MM.1S (cell line): Measurements from ENCODE around the gene ITGB3BP.

Experiments
- EZH2phosphoT487 ChIP-seq: fragments of 300-600 bp; sonication (generic); IDR thresholded peaks from 2 replicates; pipeline ENCODE4 v1.6.1; 2018; ENCODE audit warnings: antibody characterized with exemption, low read length
- TF ChIP-seq, protein P1 (sequence below): fragments of 300-600 bp; sonication (generic); IDR thresholded peaks from 2 replicates; pipeline ENCODE4 v1.5.1; 2016; ENCODE audit warnings: antibody characterized with exemption, low read length, mixed read lengths

GRCh38 chr1:63512584-63512983 is 10.4 kb downstream of the ITGB3BP start:
- TF ChIP-seq, protein P1, sequence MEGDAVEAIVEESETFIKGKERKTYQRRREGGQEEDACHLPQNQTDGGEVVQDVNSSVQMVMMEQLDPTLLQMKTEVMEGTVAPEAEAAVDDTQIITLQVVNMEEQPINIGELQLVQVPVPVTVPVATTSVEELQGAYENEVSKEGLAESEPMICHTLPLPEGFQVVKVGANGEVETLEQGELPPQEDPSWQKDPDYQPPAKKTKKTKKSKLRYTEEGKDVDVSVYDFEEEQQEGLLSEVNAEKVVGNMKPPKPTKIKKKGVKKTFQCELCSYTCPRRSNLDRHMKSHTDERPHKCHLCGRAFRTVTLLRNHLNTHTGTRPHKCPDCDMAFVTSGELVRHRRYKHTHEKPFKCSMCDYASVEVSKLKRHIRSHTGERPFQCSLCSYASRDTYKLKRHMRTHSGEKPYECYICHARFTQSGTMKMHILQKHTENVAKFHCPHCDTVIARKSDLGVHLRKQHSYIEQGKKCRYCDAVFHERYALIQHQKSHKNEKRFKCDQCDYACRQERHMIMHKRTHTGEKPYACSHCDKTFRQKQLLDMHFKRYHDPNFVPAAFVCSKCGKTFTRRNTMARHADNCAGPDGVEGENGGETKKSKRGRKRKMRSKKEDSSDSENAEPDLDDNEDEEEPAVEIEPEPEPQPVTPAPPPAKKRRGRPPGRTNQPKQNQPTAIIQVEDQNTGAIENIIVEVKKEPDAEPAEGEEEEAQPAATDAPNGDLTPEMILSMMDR: no peak
- TF ChIP-seq EZH2phosphoT487: no peak
